Activated T-cell treated with anti-CD3 and anti-CD28 coated beads for 48 hours (primary cell): Measurements from ENCODE around the gene GTF2H3.
"Not testable (repeated sequence)": the region's sequence is repeated elsewhere in the genome, so short reads cannot be mapped to it uniquely, and the experiment has no call there.

Experiments
- DNase-seq: peaks from one replicate; pipeline ENCODE4 v3.0.0-alpha.2; 2020; ENCODE audit warnings: low read depth

The GTF2H3 gene

DNA sequence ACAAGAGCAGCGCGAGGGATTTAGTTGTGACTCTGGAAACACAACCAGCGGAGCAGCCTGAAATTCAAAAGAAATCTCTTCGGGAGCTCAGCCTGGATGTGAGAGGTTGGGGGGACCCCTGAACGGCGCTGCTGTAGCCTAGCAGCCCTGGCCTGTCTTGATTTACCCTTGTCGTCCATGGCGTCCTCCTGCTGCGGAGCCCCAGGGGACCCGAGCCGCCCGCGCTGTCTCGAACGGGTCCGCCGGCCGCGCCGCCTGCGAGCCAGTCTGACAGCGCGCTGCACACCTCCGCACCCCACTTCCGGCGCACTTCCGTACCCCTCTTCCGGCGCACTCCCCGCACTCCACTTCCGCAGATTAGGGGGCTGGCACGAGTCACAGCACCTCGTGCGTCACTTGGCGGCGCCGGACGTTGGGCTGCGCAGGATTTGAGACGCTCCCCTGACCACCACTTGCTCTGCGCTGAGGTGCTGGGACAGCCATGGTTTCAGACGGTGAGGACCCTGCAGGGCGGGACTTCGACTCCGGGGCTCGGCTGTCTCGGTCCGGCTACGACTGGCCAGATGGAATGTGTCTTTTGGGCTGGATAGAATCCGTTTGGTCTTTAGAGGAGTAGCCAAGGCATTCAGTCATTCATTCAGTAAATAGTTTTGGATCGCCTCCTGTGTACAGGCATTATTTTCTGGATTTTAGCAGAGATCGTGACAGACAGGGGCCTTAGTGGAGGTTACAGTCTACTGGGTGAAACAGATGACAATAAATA, at the start of gene GTF2H3, which contains the start of gene EIF2B1:
GTF2H3 (plus strand) TSS at position 451 of the 763 bp plus-strand sequence; CDS start at position 482, 31 bp downstream.
EIF2B1 (minus strand) TSS at position 308 of the 763 bp plus-strand sequence; CDS start at position 179, 129 bp downstream.
- peak; percentile 96 for DNase-seq

- no peak for DNase-seq
Observed at GRCh38 chr12:123591702-123592481, 41.7 kb upstream of the GTF2H3 start.

- DNase-seq: no peak
Observed at GRCh38 chr12:123595729-123596128, 37.9 kb upstream of the GTF2H3 start.

DNA sequence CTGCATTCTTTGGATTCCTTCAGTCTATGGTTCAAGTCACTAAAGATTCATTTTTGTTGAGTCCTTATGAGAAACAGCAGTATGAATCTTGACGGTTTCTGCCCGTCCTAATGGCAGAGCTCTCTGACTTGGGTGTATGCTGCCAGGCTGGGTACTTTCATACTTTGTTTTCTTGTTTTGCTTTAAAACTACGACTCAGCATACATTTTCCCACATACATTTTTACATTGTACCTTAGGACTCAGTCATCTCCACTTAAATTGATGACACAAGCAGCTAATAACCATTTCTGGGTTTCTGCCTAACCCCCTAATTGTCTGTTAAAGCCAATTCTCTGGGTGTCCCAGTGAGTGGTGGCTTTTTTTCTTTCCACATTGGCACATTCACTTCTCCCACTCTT, 36.5 kb upstream of the GTF2H3 start:
- DNase-seq: no peak

- DNase-seq: no peak
Observed at GRCh38 chr12:123598522-123598921, 35.1 kb upstream of the GTF2H3 start.

- DNase-seq: no peak
Observed at GRCh38 chr12:123599310-123599709, 34.3 kb upstream of the GTF2H3 start.

DNA sequence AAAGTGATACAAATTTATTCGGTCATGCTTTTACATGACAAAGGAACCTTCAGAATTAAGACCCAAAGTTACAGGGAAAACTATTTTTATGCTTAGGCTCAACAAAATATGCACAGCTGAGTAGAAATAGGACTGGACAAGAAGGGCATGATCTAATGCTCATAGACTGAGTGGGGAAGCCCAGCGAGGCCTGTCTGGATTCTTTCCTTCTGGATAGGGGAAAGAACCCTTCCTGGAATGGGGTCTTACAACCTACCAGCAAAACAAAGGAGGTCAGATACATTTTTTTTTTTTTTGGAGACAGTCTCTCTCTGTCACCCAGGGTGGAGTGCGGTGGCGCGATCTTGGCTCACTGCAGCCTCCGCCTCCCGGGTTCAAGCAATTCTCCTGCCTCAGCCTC, 33.9 kb upstream of the GTF2H3 start:
- DNase-seq: no peak

GRCh38 chr12:123601602-123602489, 31.8 kb upstream of the GTF2H3 start, which contains the start of gene DDX55:
DDX55 (plus strand) TSS chr12:123602099; CDS start chr12:123602149, 50 bp downstream.
- peak; percentile 84 for DNase-seq

DNA sequence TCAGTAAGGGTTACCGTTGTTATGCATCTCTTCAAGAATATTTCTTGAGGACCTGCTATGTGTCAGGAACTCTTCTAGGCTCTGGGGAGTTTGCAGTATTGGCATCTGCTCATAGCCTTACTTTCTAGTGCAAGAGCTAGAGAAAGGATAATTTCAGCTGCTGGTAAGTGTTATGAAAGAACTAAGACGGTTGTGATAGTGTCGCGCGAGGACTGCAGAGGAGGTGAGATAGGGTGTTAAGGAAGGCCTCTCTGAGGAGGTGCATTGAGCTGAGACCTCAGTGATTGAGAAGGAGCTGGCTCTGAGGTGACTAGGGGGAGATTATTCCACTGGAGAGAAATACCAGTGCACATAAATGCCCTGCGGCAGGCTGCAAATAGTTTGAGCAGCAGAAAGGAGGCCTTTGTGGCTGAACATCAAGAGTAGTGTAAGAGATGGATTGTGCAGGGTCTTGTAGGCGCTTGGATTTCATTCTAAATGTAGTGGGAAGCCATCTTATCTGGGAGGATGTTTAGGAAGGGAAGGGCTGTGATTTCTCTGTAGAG, 30.9 kb upstream of the GTF2H3 start:
- no peak for DNase-seq

DNA sequence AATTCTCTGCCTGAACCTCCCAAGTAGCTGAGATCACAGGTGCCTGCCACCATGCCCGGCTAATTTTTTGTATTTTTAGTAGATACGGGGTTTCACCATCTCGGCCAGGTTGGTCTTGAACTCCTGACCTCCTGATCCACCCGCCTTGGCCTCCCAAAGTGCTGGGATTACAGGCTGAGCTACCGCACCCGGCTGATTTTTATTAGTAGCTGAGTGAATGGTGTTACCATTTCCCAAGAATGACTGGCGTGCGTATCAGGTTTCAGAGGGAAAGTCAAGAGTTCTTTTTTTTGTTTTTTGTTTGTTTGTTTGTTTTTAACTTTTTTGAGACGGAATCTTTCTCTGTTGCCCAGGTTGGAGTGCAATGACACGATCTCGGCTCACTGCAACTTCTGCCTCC, 30.1 kb upstream of the GTF2H3 start:
- DNase-seq: not testable (repeated sequence)

GRCh38 chr12:123607756-123608155, 25.9 kb upstream of the GTF2H3 start:
- DNase-seq: no peak

DNA sequence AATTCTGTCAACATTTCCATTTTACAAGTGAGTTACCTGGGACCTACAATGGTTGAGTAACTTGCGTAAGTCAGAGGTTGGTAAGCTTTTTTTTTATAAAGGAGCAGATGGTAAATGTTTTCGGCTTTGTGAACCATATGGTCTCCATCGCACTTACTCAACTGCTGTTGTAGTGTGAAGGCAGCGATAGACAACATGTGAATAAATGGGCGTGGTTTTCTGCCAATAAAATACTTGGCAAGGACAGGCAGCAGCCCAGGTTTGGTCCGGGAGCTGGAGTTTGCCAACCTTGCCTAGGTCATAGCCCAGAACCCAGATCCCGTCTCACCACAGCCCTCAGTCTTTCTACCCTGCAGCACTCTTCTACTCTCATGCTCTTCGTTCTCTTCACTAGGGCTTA, 25.4 kb upstream of the GTF2H3 start:
- no peak for DNase-seq

DNA sequence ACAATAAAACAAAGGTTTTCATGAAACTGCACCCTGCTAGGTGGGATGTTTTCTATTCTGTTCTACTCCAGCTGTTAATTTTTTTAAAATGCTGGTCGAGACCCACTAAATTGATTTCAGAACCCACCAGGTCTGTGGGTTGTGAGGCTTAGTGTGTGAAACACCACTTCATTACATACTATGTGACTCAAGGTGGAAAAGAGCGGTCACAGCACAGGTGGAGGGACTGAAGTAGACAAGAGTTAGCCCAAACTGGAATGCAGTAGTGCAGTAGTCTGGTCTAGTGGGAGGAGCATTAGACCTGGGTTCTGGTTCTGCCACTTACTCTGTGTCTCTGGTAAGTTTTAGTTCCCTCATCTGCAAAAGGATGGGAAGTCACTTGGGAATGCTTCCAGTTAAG, 19.5 kb upstream of the GTF2H3 start:
- no peak for DNase-seq

GRCh38 chr12:123614531-123614930, 19.1 kb upstream of the GTF2H3 start:
- no peak for DNase-seq

DNA sequence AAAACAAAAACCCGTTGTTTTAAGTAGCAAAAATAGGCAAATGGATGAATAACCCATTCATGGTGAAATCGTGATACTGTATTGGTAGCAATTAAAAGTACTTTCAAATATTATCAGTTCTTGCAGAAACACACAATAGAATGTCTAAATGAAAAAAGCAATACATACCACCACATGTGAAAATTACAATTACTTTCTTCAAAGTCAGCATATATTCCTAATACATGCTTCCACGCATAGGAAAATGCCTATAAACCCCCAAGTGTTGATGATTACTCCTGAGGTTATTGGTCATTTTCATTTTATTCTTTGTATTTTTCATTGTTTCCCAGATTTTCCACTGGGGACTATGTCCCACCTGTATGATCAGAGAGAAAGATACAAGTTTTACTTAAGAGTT, 16.5 kb upstream of the GTF2H3 start:
- DNase-seq: no peak

GRCh38 chr12:123617580-123617979, 16.0 kb upstream of the GTF2H3 start:
- DNase-seq: no peak

- no peak for DNase-seq
Observed at GRCh38 chr12:123621101-123621500, 12.5 kb upstream of the GTF2H3 start.

- DNase-seq: no peak
Observed at GRCh38 chr12:123621619-123622530, 11.8 kb upstream of the GTF2H3 start.

DNA sequence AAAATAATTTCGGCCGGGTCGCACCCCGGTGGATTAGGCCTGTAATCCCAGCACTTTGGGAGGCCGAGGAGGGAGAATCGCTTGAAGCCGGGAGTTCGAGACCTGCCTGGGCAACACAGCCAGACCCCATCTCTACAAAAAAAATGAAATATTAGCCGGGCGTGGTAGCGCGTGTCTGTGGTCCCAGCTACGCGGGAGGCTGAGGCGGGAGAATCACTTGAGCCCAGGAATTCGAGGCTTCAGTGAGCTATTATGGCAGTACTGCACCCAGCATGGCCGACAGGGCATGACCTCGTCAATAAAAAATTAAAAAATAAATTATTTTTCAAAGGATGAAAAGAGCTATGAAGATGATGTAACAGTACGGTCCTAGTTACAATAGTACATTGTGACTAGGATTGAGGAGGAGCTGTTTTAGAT, 523 bp downstream of the GTF2H3 start:
- DNase-seq: no peak

GRCh38 chr12:123643911-123644310, 10.3 kb downstream of the GTF2H3 start:
- no peak for DNase-seq

DNA sequence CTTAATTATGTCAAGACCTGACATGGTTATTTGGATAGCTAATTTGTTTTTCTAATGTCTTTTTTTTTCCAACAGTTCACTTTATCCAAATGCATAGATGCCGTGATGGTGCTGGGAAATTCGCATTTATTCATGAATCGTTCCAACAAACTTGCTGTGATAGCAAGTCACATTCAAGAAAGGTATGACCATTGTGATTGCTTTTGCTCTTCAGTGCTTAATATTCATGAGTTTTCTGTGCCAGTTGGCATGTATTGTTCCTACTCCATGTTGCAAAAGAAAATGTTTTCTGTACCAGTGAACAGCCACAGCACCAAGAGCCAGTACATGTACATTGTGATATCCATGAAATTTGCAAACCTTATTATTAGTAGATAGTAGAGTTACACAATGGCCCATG, 11.8 kb downstream of the GTF2H3 start:
- DNase-seq: no peak
